GM12874 (cell line): Measurements from ENCODE around the gene PAMR1.

Experiments
- CTCF ChIP-seq: IDR thresholded peaks from 2 replicates; pipeline ENCODE4 v1.5.1; 2011; ENCODE audit warnings: low read depth, mild to moderate bottlenecking, control low read depth, low read length, moderate library complexity; ENCODE audit not compliant: insufficient read depth

Gene PAMR1

DNA sequence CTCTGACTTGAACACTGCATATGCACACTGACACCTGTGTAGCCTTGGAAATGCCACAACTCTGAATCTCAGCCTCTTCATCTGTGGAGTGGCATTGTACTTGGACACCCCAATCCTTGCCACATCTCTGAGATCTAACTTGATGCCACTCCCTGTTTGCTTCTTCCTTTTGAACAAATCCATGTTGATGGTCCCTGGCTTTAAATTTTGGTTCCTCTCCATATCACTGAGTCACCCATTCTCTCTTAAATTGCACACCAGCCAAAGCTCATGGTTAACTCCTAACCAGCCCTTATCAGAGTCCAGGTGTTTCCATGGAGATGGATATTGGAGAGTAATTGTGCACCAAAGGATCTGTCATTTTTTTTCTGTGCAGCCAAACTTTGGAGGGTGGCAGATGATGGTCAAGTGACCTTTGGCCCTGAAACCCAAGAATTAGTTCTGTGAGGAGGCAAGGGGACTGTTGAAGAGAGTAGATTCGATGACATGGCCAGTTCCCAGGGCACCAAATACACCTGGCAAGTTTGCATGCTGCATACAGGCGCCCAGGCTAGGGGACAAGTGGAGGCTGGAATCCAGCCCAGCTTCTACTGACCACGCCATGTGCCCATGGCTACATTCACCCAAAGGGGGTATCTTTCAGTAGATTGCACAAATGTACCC lies 25.1 kb upstream of the PAMR1 start:
- TF ChIP-seq CTCF: no peak

DNA sequence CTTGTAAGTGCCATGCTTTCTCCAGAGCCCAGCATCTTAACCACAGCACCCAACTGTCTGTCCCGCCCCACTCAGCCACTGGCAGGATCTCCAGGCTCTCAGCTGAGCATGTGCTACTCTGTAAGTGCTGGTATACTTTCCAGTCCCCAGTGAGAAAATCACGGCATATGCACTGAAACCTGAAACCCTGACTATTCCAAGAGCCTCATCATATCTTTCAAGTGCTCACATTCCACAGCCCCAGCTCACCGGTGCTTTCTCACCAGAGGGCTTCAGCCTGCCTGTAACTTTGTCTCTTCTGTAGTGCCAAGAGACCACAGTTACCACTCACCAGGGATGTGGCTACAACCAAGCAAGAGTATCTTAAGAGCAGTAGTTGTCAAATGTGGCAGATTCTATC lies 24.4 kb upstream of the PAMR1 start:
- no peak for TF ChIP-seq CTCF

GRCh38 chr11:35548925-35549561 lies 23.6 kb upstream of the PAMR1 start:
- no peak for TF ChIP-seq CTCF

GRCh38 chr11:35546317-35546716 lies 20.9 kb upstream of the PAMR1 start:
- TF ChIP-seq CTCF: no peak

DNA sequence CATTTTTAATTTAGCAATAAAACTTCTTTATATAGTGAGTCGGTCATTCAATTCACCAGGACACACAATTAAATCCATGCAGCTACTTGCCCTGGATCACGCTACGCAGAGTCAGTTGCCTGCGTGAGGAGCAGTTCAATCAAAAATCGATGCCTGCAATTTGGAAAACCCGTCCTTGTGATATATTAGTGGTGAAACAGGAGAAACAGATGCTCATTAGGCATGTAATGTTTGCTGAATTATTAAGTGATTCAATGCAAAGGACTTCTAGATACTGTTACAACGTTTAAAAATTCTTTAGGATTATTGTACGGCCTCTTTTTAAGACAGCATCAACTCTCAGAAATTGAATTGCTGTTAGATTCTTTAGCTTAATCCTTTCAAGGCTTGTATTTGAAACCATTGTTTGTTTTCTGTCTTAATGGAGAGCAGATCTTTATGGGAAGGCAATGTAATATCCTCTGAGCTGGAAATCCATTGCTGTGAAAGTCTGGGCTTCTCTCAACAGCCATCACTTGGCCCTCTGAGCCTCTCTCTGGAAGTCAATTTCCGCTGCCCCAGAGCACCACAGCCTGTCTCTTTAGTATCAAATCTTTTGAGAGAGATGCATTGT lies 20.1 kb upstream of the PAMR1 start:
- TF ChIP-seq CTCF: no peak

DNA sequence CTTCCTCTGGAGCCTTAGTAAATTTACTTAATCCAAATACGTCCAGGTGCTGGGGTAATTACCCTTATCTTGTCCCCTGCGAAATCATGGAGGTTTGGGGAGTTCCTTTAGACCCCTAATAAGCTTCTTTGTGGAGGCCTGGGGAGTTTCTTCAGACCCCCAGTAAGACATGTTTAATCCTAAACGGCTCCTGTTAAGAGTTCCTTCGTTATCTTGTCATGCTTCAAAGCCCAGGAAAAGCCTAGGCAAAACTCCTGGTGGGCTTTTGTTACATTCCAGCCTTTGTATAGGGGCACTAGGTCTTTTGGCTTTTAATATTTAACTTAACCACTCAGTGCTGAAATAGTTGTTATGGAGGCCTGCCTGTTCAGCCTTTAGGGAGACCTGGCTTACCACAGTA lies 18.1 kb upstream of the PAMR1 start:
- TF ChIP-seq CTCF: no peak

DNA sequence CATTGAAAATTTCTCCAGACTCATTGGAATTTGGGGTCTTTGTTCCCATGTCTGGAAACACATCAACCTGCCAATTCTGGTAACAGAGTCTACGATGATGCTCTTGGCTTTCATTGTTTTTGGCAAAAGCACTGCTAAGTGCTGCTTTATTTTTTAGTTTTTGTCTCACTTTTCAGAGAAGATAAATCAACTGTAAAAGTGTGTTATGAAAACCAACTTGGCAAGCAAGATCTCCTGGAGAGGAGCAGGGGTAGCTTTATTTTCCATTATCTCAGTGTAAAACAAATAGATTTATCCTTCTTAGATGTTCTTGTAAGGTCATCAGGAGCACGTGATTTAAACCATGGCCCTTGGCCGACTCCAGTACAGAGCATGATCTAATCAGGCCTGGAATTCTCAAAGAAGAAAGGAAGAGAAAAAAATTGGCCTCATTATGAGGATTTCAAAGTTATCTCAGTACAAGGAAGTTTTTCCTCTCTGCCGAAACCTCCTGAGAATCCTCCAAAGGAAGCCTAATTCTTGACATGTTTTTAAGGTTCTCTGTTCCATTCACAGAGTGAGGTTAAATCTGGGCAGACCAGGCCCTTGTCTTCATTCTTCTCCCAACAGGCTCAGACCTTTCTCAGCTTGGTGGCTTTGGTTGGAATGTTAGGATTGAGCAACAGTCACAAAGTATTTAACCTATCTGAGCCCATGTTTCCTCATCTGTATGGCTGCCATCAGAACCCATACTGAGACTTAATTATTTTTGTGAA lies 16.4 kb upstream of the PAMR1 start:
- no peak for TF ChIP-seq CTCF
